ENCODE results near the gene SLCO4C1.

SLCO4C1 gene

DNA sequence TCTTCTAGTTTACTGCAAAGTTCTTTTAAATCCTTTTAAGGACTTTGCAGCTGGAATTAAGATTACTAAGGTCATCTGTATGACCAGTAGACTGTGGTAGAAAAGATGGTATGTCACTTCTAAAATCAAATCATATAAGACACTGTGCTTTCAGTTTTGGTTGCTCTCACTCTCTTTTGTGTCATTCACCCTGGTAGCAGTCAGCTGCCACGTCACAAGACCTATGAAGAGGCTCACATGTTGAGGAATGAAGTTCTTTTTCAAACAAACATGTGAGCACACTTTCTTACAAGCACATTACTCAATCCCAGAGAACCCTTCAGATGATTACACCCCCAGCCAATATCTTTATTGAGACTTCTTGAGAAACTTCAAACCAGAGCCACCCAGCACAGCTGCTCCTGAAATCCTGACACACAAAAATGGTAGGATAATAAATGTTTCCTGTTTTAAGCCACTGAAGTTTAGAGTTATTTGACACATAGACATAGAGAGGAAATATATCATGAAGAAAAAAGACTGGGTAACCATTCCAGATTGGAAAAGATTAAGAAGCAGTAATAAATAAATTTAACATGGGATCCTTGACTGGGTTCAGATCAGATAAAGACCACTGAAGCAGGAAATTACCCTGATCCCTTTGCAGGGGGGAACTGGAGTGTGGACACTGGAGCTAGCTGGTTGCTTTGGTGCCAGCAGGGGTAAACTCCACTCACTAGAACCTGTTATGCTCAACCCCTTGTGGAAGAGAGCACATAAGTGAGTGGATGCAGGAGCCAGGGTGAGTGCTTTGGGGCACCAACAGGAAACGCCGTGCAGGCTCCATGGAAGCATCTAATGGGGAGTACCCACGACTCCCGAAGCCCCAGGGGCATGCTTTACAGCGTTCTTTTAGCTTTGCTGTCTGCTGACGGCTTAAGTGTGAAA lies 64.1 kb downstream of the SLCO4C1 start:
- TF ChIP-seq, protein P1, sequence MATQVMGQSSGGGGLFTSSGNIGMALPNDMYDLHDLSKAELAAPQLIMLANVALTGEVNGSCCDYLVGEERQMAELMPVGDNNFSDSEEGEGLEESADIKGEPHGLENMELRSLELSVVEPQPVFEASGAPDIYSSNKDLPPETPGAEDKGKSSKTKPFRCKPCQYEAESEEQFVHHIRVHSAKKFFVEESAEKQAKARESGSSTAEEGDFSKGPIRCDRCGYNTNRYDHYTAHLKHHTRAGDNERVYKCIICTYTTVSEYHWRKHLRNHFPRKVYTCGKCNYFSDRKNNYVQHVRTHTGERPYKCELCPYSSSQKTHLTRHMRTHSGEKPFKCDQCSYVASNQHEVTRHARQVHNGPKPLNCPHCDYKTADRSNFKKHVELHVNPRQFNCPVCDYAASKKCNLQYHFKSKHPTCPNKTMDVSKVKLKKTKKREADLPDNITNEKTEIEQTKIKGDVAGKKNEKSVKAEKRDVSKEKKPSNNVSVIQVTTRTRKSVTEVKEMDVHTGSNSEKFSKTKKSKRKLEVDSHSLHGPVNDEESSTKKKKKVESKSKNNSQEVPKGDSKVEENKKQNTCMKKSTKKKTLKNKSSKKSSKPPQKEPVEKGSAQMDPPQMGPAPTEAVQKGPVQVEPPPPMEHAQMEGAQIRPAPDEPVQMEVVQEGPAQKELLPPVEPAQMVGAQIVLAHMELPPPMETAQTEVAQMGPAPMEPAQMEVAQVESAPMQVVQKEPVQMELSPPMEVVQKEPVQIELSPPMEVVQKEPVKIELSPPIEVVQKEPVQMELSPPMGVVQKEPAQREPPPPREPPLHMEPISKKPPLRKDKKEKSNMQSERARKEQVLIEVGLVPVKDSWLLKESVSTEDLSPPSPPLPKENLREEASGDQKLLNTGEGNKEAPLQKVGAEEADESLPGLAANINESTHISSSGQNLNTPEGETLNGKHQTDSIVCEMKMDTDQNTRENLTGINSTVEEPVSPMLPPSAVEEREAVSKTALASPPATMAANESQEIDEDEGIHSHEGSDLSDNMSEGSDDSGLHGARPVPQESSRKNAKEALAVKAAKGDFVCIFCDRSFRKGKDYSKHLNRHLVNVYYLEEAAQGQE (IDR thresholded peaks at IDR 0.05; ENCODE audit: insufficient read depth in 1 of 2, low read depth in 2 of 2, low read length in 2 of 2), result no peak

DNA sequence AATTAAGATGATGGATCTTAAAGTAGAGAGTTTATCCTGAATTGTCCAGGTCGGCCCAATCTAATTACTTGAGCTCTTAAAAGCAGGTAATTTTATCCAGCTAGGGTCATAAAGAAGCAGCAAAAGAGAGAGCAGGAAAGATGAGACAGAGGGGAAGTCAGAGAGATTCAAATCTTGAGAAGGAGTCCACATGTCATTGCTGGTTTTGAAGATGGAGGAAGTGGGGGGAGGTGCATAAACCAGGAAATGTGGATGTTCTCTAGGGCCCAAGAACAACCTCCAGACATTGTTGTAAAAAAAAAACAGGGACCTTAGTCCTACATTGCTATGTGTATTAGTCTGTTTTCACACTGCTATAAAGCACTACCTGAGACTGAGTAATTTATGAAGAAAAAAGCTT lies 66.4 kb downstream of the SLCO4C1 start:
- no peak for TF ChIP-seq FOXP2 (optimal IDR thresholded peaks at IDR 0.05; ENCODE audit: borderline replicate concordance, extremely low read depth, extremely low read length, insufficient read depth)

DNA sequence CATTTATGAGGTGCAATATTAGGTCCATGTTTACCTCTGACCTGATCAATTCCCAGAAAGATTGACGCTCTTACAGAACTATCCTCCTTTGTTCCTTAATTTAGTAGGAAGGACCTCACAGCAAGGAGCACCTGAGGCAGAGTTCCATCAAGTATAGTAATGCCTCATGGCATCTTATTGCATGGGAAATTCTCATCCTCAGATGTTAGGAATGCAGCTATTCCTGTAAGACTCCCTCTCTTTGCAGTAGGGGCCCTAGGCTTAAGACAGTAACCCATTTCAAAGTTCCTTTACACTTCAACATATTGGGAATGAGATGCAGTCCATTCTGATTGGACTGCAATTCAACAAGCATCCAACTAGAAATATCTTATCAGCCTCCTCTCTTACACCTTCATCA lies 69.8 kb downstream of the SLCO4C1 start:
- TF ChIP-seq POLR2AphosphoS5 (IDR thresholded peaks at IDR 0.05; ENCODE audit: low read depth, low read length), result no peak
- TF ChIP-seq TAF1 (IDR thresholded peaks at IDR 0.05; ENCODE audit: borderline replicate concordance, insufficient read depth, low read length), result no peak
- no peak for TF ChIP-seq FOXP2 (optimal IDR thresholded peaks at IDR 0.05; ENCODE audit: borderline replicate concordance, extremely low read depth, extremely low read length, insufficient read depth)
- TF ChIP-seq SIN3A (IDR thresholded peaks at IDR 0.05; ENCODE audit: borderline replicate concordance, insufficient read depth, low read length), result no peak
- TF ChIP-seq, protein P1 (IDR thresholded peaks at IDR 0.05; ENCODE audit: insufficient read depth in 1 of 2, low read depth in 2 of 2, low read length in 2 of 2), result no peak

DNA sequence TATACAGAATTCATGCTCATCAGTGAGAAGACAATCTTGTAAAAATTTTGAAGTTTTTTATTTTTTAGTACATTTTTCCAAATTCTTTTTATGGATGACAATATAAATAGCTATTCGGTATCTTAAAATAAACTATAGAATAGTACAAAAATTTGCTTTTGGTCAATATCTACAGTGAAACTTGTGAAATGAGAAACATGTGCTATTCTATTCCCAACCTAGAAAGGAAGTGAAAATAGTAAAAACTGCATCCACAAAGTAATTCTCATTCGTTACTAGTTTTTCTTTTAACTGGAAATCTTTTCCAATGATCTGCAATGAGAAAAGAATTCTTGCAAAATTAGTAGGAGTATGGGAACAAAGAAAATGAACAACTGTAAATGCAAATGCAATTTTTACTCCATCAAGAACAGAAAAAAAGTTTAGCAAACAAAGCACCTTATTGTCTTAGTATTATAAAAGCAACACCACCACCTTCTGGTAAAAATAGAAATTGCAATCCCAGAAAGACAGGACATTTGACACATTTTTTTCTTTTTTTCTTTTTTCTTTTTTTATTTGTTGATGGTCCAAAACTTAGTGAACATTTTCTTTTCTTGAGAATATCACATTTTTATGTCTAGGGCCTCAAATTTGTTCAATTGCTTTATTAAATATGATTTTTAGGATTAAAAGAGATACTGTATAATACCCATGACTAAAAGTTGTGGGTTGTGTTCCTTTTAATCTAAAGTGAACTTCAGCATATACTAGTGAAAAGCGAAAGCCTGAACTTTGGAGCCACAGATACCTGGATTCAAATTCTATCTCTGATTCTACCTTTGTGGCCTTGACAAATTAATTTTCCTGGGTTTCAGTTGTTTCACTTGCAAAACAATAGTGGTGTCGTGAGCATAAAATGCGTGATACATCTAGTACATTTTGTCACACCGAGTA lies 72.3 kb downstream of the SLCO4C1 start:
- TF ChIP-seq, protein P1 (IDR thresholded peaks at IDR 0.05; ENCODE audit: insufficient read depth in 1 of 2, low read depth in 2 of 2, low read length in 2 of 2), result no peak
- TF ChIP-seq SIN3A (IDR thresholded peaks at IDR 0.05; ENCODE audit: borderline replicate concordance, insufficient read depth, low read length) (no peak), FOXP2 (optimal IDR thresholded peaks at IDR 0.05; ENCODE audit: borderline replicate concordance, extremely low read depth, extremely low read length, insufficient read depth) (no peak), TAF1 (IDR thresholded peaks at IDR 0.05; ENCODE audit: borderline replicate concordance, insufficient read depth, low read length) (no peak), POLR2AphosphoS5 (IDR thresholded peaks at IDR 0.05; ENCODE audit: low read depth, low read length) (no peak)

DNA sequence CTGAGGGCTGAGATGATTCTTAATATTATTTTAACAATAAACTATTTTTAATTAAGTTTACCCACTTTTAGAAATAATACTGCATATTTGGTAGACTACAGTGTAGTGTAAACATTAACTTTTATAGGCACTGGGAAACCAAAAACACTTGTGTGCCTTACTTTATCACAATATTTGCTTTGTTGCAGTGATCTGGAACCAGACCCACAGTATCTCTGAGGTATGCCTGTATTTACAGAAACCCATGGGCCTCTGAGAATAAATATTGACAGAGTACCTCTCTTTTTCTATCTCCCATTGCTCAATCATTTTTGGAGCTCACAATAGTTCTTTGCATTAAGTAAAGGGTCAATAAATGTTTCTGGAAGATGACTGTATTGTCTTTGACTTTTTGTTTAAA lies 73.3 kb downstream of the SLCO4C1 start:
- no peak for TF ChIP-seq FOXP2 (optimal IDR thresholded peaks at IDR 0.05; ENCODE audit: borderline replicate concordance, extremely low read depth, extremely low read length, insufficient read depth)
- TF ChIP-seq, protein P1 (IDR thresholded peaks at IDR 0.05; ENCODE audit: insufficient read depth in 1 of 2, low read depth in 2 of 2, low read length in 2 of 2), result no peak
- no peak for TF ChIP-seq TAF1 (IDR thresholded peaks at IDR 0.05; ENCODE audit: borderline replicate concordance, insufficient read depth, low read length)
- TF ChIP-seq SIN3A (IDR thresholded peaks at IDR 0.05; ENCODE audit: borderline replicate concordance, insufficient read depth, low read length), result no peak
- TF ChIP-seq POLR2AphosphoS5 (IDR thresholded peaks at IDR 0.05; ENCODE audit: low read depth, low read length), result no peak

Data from PFSK-1 (cell line).